GM21737 (cell line): ENCODE measurements around the gene TSKU.
"Not testable (repeated sequence)": the region's sequence is repeated elsewhere in the genome, so short reads cannot be mapped to it uniquely, and the experiment has no call there.

ENCODE experiments used
- ATAC-seq: cut with Tn5 transposase; IDR thresholded peaks from one replicate; pipeline ENCODE4 v1.9.1; 2021; ENCODE audit warnings: mild to moderate bottlenecking, moderate library complexity; ENCODE audit not compliant: unreplicated experiment

Gene TSKU

GRCh38 chr11:76800466-76801200 lies 17.5 kb downstream of the TSKU start:
- ATAC-seq, result no peak

- no peak for ATAC-seq
These were observed 18.1 kb downstream of the TSKU start for GRCh38 chr11:76801225-76801624.

GRCh38 chr11:76801736-76802135 lies 18.6 kb downstream of the TSKU start:
- ATAC-seq, result no peak

GRCh38 chr11:76802151-76802550 lies 19.0 kb downstream of the TSKU start:
- ATAC-seq, result no peak

- ATAC-seq, result no peak
These were observed 19.5 kb downstream of the TSKU start for GRCh38 chr11:76802621-76803020.

- ATAC-seq, result no peak
These were observed 19.9 kb downstream of the TSKU start for GRCh38 chr11:76803023-76803422.

GRCh38 chr11:76803811-76804600 lies 20.9 kb downstream of the TSKU start:
- no peak for ATAC-seq

- no peak for ATAC-seq
These were observed 22.2 kb downstream of the TSKU start for GRCh38 chr11:76805206-76805913.

GRCh38 chr11:76806131-76806530 lies 23.0 kb downstream of the TSKU start:
- ATAC-seq, result no peak

- ATAC-seq, result no peak
These were observed 23.6 kb downstream of the TSKU start for GRCh38 chr11:76806608-76807205.

- ATAC-seq, result no peak
These were observed 24.2 kb downstream of the TSKU start for GRCh38 chr11:76807206-76807875.

GRCh38 chr11:76808171-76808570 lies 25.0 kb downstream of the TSKU start:
- no peak for ATAC-seq

- ATAC-seq, result no peak
These were observed 25.8 kb downstream of the TSKU start for GRCh38 chr11:76808996-76809395.

GRCh38 chr11:76810151-76810853 lies 27.1 kb downstream of the TSKU start:
- no peak for ATAC-seq

- ATAC-seq, result no peak
These were observed 28.1 kb downstream of the TSKU start for GRCh38 chr11:76811259-76811658.

- no peak for ATAC-seq
These were observed 31.3 kb downstream of the TSKU start for GRCh38 chr11:76814414-76814813.

- not testable (repeated sequence) for ATAC-seq
These were observed 32.5 kb downstream of the TSKU start for GRCh38 chr11:76815678-76816077.

GRCh38 chr11:76820184-76820566 lies 37.0 kb downstream of the TSKU start:
- no peak for ATAC-seq

GRCh38 chr11:76821396-76821795 lies 38.2 kb downstream of the TSKU start:
- ATAC-seq, result not testable (repeated sequence)

GRCh38 chr11:76822406-76822805 lies 39.2 kb downstream of the TSKU start:
- ATAC-seq, result no peak
